GM12892 (cell line): Measurements from ENCODE around the gene IKBKG.
A peak's percentile ranks its signal among the peaks of the same experiment; 100 is the strongest.

Experiments
- POLR2A ChIP-seq: IDR thresholded peaks from 2 replicates; pipeline ENCODE4 v1.6.1; 2011; ENCODE audit warnings: low read depth, low read length, control low read depth
- POLR2AphosphoS5 ChIP-seq: IDR thresholded peaks from 2 replicates; pipeline ENCODE4 v1.6.1; 2011; ENCODE audit warnings: low read depth, low read length, control low read depth

GRCh38 chrX:154546354-154547244 is 821 bp upstream of the IKBKG start, which contains the start of gene G6PD:
- TF ChIP-seq POLR2AphosphoS5 (peak; percentile 55; the same call in 1 of the 2 replicates), POLR2A (peak; percentile 79)
